ENCODE results near the gene CEP170.
"Not testable (repeated sequence)": the region's sequence is repeated elsewhere in the genome, so short reads cannot be mapped to it uniquely, and the experiment has no call there.

The CEP170 gene

GRCh38 chr1:243213045-243213787 is 41.9 kb downstream of the CEP170 start:
- H3K27me3 ChIP-seq (ENCODE audit: control insufficient read depth, insufficient read depth, low read length) = no peaks in the 10 kb centered on the region
- no peak for DNase-seq (ENCODE audit: low read depth, low spot score)
- no peaks in the 10 kb centered on the region for H3K9me3 ChIP-seq (ENCODE audit: control insufficient read depth, insufficient read depth, low read length)
- H3K4me1 ChIP-seq (ENCODE audit: control insufficient read depth, insufficient read depth, low read length) = no peaks in the 10 kb centered on the region
- WGBS (ENCODE audit: insufficient coverage, insufficient read length) = 100% methylated on average over 1 of the region's 4 CpGs
- H3K36me3 ChIP-seq (ENCODE audit: control insufficient read depth, insufficient read depth, low read length) = no peaks in the 10 kb centered on the region; the same call in 1 of the 2 replicates
- no peak overlapping the region for H3K4me3 ChIP-seq (ENCODE audit: low read length)
- H3K27ac ChIP-seq (ENCODE audit: low read length) = no peak overlapping the region

- H3K27me3 ChIP-seq (ENCODE audit: control insufficient read depth, insufficient read depth, low read length); H3K27ac ChIP-seq (ENCODE audit: low read length); DNase-seq (ENCODE audit: low read depth, low spot score); H3K4me3 ChIP-seq (ENCODE audit: low read length); H3K4me1 ChIP-seq (ENCODE audit: control insufficient read depth, insufficient read depth, low read length); H3K9me3 ChIP-seq (ENCODE audit: control insufficient read depth, insufficient read depth, low read length); H3K36me3 ChIP-seq (ENCODE audit: control insufficient read depth, insufficient read depth, low read length): not testable (repeated sequence)
- no CpG with 5 or more reads among the region's 3 CpGs for WGBS (ENCODE audit: insufficient coverage, insufficient read length)
These were observed 43.1 kb downstream of the CEP170 start for GRCh38 chr1:243211984-243212383.

GRCh38 chr1:243205026-243205501 is 50.0 kb downstream of the CEP170 start:
- H3K27me3 ChIP-seq (ENCODE audit: control insufficient read depth, insufficient read depth, low read length); H3K9me3 ChIP-seq (ENCODE audit: control insufficient read depth, insufficient read depth, low read length); H3K27ac ChIP-seq (ENCODE audit: low read length); H3K36me3 ChIP-seq (ENCODE audit: control insufficient read depth, insufficient read depth, low read length); H3K4me1 ChIP-seq (ENCODE audit: control insufficient read depth, insufficient read depth, low read length); H3K4me3 ChIP-seq (ENCODE audit: low read length); DNase-seq (ENCODE audit: low read depth, low spot score): not testable (repeated sequence)
- WGBS (ENCODE audit: insufficient coverage, insufficient read length) = no CpG with 5 or more reads among the region's 3 CpGs

- DNase-seq (ENCODE audit: low read depth, low spot score); H3K4me1 ChIP-seq (ENCODE audit: control insufficient read depth, insufficient read depth, low read length); H3K27me3 ChIP-seq (ENCODE audit: control insufficient read depth, insufficient read depth, low read length); H3K4me3 ChIP-seq (ENCODE audit: low read length); H3K36me3 ChIP-seq (ENCODE audit: control insufficient read depth, insufficient read depth, low read length); H3K9me3 ChIP-seq (ENCODE audit: control insufficient read depth, insufficient read depth, low read length); H3K27ac ChIP-seq (ENCODE audit: low read length): not testable (repeated sequence)
- no CpG with 5 or more reads among the region's 1 CpG for whole genome bisulfite sequencing (ENCODE audit: insufficient coverage, insufficient read length)
These were observed 50.7 kb downstream of the CEP170 start for GRCh38 chr1:243204336-243204735.

- WGBS (ENCODE audit: insufficient coverage, insufficient read length) = no CpG with 5 or more reads among the region's 4 CpGs
- not testable (repeated sequence) for H3K27me3 ChIP-seq (ENCODE audit: control insufficient read depth, insufficient read depth, low read length); H3K4me3 ChIP-seq (ENCODE audit: low read length); H3K4me1 ChIP-seq (ENCODE audit: control insufficient read depth, insufficient read depth, low read length); DNase-seq (ENCODE audit: low read depth, low spot score); H3K9me3 ChIP-seq (ENCODE audit: control insufficient read depth, insufficient read depth, low read length); H3K27ac ChIP-seq (ENCODE audit: low read length); H3K36me3 ChIP-seq (ENCODE audit: control insufficient read depth, insufficient read depth, low read length)
These were observed 51.9 kb downstream of the CEP170 start for GRCh38 chr1:243203196-243203595.

- H3K27me3 ChIP-seq (ENCODE audit: control insufficient read depth, insufficient read depth, low read length); DNase-seq (ENCODE audit: low read depth, low spot score); H3K4me1 ChIP-seq (ENCODE audit: control insufficient read depth, insufficient read depth, low read length); H3K4me3 ChIP-seq (ENCODE audit: low read length); H3K36me3 ChIP-seq (ENCODE audit: control insufficient read depth, insufficient read depth, low read length); H3K9me3 ChIP-seq (ENCODE audit: control insufficient read depth, insufficient read depth, low read length); H3K27ac ChIP-seq (ENCODE audit: low read length): not testable (repeated sequence)
- WGBS (ENCODE audit: insufficient coverage, insufficient read length) = no CpG with 5 or more reads among the region's 2 CpGs
These were observed 53.8 kb downstream of the CEP170 start for GRCh38 chr1:243201316-243201715.

GRCh38 chr1:243197524-243197923 is 57.6 kb downstream of the CEP170 start:
- H3K36me3 ChIP-seq (ENCODE audit: control insufficient read depth, insufficient read depth, low read length); H3K27ac ChIP-seq (ENCODE audit: low read length); H3K27me3 ChIP-seq (ENCODE audit: control insufficient read depth, insufficient read depth, low read length); H3K4me1 ChIP-seq (ENCODE audit: control insufficient read depth, insufficient read depth, low read length); H3K4me3 ChIP-seq (ENCODE audit: low read length); H3K9me3 ChIP-seq (ENCODE audit: control insufficient read depth, insufficient read depth, low read length); DNase-seq (ENCODE audit: low read depth, low spot score): not testable (repeated sequence)
- no CpG with 5 or more reads among the region's 6 CpGs for WGBS (ENCODE audit: insufficient coverage, insufficient read length)

GRCh38 chr1:243193330-243193729 is 61.8 kb downstream of the CEP170 start:
- H3K9me3 ChIP-seq (ENCODE audit: control insufficient read depth, insufficient read depth, low read length); H3K27ac ChIP-seq (ENCODE audit: low read length); DNase-seq (ENCODE audit: low read depth, low spot score); H3K36me3 ChIP-seq (ENCODE audit: control insufficient read depth, insufficient read depth, low read length); H3K27me3 ChIP-seq (ENCODE audit: control insufficient read depth, insufficient read depth, low read length); H3K4me1 ChIP-seq (ENCODE audit: control insufficient read depth, insufficient read depth, low read length); H3K4me3 ChIP-seq (ENCODE audit: low read length): not testable (repeated sequence)
- WGBS (ENCODE audit: insufficient coverage, insufficient read length) = no CpG with 5 or more reads among the region's 2 CpGs

- no CpG with 5 or more reads among the region's 8 CpGs for WGBS (ENCODE audit: insufficient coverage, insufficient read length)
- not testable (repeated sequence) for H3K27ac ChIP-seq (ENCODE audit: low read length)
These were observed 68.7 kb downstream of the CEP170 start for GRCh38 chr1:243186201-243186995.

GRCh38 chr1:243184787-243185186 is 70.3 kb downstream of the CEP170 start:
- not testable (repeated sequence) for H3K4me1 ChIP-seq (ENCODE audit: control insufficient read depth, insufficient read depth, low read length); H3K36me3 ChIP-seq (ENCODE audit: control insufficient read depth, insufficient read depth, low read length); H3K27me3 ChIP-seq (ENCODE audit: control insufficient read depth, insufficient read depth, low read length); DNase-seq (ENCODE audit: low read depth, low spot score); H3K4me3 ChIP-seq (ENCODE audit: low read length); H3K27ac ChIP-seq (ENCODE audit: low read length); H3K9me3 ChIP-seq (ENCODE audit: control insufficient read depth, insufficient read depth, low read length)
- no CpG with 5 or more reads among the region's 7 CpGs for WGBS (ENCODE audit: insufficient coverage, insufficient read length)

More at GRCh38 chr1:243186201-243186995, 68.7 kb downstream of the CEP170 start:
- not testable (repeated sequence) for H3K27me3 ChIP-seq (ENCODE audit: control insufficient read depth, insufficient read depth, low read length); H3K36me3 ChIP-seq (ENCODE audit: control insufficient read depth, insufficient read depth, low read length); H3K4me1 ChIP-seq (ENCODE audit: control insufficient read depth, insufficient read depth, low read length); DNase-seq (ENCODE audit: low read depth, low spot score); H3K9me3 ChIP-seq (ENCODE audit: control insufficient read depth, insufficient read depth, low read length); H3K4me3 ChIP-seq (ENCODE audit: low read length)
